ENCODE data around the gene TIMM10B.

Gene TIMM10B

DNA sequence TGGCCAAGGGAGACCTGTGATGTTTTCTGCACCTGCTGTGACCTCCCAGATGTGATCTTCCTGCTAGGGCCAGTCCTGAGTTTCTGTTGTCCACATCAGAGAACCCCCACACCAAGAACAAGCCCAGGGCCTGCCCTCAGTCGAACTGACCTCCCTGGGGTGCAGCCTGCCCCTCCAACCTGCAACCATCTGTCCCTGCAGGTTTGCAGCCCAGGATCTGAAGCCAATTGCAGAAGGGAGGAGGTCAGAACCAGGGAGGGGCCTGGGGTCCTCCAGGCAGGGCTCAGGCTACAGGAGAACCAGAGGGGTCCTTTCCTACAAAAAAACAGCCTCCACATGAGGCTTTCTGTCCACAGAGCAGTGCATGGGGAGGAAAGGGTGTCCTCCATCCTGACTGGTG, 8.4 kb upstream of the TIMM10B start:
- DNase-seq (ENCODE audit: low read depth, low spot score): no peak

DNA sequence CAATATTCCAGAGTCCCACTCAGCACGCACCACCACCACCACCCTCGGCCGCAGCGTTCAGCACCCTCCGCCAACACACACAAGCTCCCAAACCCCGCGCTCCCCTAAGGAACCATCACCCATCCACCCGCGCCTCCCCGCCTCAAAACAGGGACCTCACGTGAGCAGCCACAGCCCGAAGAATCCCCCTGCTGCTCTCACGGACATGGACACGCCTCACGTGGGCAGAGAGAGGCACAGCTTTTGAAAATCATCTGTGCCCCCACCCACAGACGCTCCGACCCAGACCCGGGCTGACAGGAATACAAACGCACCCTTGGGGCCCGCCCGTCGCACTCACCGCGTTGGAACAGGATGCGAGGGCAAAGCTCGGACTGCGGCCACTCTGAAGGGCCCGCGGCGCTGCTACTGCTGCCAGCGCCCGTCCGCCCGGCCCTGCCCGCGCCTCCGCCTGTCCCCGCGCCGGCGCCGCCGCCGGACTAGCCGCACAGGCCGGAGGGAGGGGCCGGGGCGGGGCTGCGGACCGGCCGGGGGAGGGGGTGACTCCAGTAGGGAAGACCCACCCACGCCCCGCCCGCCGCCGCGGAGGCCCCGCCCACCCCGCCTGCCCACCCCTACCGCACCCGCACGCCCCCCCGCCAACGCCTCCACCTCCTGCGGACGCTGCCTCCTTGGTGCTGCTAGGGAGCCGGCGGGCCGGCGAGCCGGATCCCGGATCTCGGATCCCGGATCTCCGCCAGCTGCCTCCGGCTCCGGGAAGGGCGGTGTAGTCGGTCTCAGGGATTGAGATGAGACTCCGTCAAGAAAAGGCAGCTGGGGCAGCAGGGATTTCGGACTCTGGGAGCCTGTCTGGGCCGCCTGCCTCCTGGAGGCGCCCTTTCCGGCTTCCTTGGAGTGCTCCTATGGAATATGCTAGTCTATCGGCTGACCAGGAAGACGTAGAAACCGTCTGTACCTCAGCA, 7.6 kb upstream of the TIMM10B start, which contains the start of gene TRIM3:
TRIM3 (minus strand) TSS at position 491 of the 962 bp plus-strand sequence. CDS start 8,246 bp downstream, outside the sequence.
- DNase-seq (ENCODE audit: low read depth, low spot score): peak; percentile 40

DNA sequence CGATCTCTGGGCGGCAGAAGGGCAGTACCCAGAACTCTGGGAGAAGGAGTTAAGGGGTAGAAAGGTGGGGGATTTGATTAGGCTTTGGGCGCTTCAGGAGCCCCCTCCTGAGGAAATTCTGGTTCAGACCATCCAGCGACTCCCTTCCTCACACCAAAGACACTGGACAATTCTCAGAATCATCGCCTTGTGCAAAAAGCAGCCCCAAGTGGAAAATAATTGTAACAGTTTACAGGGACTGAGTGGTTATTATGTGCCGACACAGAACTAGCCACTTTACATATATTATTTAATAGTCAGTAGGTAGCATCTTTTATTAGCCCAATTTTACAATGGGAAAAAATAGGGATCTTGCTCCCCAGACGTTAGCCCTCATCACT, 6.9 kb upstream of the TIMM10B start:
- no peak for DNase-seq (ENCODE audit: low read depth, low spot score)

GRCh38 chr11:6474806-6475500, 6.3 kb upstream of the TIMM10B start:
- no peak for DNase-seq (ENCODE audit: low read depth, low spot score)

DNA sequence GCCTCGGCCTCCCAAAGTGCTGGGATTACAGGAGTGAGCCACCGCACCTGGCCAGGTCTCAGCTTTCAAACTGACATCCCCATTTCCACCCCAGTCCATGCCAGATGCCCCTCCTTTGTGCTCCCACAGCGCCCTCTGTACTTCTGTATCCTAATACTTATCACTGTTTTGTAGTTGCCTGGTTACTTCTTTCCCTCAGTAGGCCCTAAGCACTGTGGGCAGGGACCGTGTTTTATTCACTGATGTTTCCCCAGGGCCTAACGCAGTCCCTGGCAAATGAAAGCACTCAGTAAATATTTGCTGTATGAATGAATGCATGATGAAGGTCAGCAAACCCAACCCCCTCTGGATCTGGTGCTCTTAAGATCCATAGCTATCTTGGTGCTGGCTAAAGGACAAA, 5.4 kb upstream of the TIMM10B start:
- no peak for DNase-seq (ENCODE audit: low read depth, low spot score)

GRCh38 chr11:6476571-6476970, 4.7 kb upstream of the TIMM10B start:
- no peak for DNase-seq (ENCODE audit: low read depth, low spot score)

DNA sequence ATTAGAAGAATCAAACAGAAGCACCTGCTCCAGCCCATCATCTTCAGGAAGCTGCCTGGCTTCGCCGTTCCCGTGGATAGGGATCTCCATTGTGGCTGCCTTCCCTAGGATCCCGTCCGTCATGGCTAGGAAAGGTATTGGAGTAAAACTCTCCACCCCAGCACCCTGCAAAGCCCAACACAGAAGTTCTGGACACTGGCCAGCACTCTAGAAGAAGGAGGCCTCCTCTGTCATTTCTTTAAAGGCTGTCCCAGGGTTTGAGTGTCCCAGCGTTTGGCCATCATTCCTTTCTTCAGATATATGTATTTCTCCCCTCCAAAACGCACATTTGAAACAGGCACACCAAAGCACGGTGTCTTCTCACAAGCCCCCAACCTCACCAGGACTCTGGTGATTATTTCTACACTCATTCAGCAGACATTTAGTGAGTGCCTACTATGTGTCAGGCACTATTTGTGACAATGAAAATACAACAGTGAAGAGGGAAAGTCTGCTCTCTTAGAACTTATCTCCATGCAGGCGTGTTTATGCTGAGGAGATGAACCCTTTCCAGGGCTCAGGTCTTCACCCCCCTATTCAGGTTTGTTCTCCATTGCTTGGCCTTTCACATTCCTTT, 894 bp upstream of the TIMM10B start:
- DNase-seq (ENCODE audit: low read depth, low spot score): no peak

DNA sequence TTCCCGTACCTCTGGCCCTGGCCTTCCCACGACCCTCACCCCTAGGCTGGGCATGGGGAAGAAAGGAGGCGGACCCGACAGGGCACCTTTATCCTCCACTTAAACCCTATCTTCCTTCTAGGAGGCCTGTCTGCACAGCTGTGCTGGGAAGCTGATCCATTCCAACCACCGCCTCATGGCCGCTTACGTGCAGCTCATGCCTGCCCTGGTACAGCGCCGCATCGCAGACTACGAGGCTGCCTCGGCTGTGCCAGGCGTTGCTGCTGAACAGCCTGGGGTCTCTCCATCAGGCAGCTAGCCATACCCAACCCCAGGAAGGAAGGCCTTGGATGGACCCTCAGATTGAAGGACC, 599 bp downstream of the TIMM10B start:
- no peak for DNase-seq (ENCODE audit: low read depth, low spot score)

DNA sequence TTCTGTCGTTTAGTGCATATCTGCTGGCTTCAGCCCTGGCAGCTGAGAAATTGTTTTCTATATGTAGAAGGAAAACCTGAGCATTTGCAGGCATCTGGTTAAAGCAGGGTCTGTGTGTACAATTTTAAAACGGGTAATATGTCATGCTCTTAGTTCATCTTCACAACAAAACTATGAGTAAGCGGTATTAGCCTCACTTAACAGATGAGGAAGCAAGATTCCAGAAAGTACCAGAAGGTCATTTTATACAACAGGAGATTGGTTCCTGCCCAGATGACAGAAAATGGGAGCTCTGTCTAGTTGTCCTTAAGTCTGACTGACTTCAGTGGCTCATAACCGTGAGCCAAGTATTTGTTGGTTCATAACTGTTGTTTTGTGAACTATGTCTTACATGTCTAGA, 1.1 kb downstream of the TIMM10B start:
- no peak for DNase-seq (ENCODE audit: low read depth, low spot score)

DNA sequence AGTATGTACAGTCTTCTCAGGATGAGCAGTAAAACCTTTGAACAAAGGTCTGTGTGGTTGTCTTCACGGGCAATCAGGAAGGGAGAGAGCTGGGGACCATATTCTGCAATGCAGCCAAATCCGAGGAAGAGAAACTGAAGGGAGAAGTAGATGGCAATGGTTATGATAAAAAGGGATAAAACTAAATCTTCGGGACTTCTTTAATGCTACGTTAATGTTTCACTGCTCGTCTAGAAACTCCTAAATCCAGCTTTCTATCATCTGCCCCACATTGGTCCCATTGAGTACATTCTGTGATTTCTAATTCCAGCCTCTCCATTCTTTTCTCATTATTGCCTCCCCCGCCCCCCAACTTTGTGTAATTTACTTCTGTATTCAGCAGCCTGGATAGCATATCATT, 1.7 kb downstream of the TIMM10B start:
- no peak for DNase-seq (ENCODE audit: low read depth, low spot score)

GRCh38 chr11:6485661-6486060, 4.4 kb downstream of the TIMM10B start:
- no peak for DNase-seq (ENCODE audit: low read depth, low spot score)

DNA sequence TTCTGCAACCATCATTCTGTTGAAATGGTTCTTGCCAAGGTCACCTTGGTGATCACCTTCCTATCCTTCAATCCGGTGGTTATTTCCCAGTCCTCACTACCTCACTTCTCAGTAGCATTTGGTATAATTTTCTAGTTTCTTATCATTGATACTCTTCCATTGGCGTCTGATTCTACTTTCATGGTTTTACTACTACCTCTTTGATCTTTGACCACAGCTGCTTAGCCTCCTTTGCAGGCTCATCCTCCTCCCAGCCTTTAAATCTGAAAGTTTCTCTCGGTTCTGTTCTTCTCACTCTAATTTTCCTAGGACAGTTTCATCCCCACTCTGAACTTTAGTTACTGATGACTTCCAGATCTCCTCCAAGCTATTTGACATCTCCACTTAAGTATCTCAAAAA, 5.0 kb downstream of the TIMM10B start:
- no peak for DNase-seq (ENCODE audit: low read depth, low spot score)

DNA sequence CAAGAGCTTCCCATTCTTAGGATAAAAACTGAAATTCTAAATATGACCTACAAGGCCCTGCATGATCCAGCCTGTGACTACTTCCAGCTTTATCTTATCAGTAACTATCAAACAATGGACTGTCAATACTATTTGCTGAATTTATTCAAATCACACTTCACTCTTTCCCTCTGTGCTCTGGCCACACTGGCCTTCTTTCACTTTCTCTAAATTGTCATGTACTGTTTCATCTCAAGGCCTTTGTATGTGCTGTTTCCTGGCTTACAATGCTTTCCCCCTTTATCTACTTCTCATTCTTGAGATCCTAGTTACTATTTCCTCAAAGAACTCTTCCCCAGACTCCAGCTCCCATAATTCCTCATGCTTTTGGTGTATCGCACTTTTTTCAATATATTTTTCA, 5.6 kb downstream of the TIMM10B start:
- DNase-seq (ENCODE audit: low read depth, low spot score): no peak

DNA sequence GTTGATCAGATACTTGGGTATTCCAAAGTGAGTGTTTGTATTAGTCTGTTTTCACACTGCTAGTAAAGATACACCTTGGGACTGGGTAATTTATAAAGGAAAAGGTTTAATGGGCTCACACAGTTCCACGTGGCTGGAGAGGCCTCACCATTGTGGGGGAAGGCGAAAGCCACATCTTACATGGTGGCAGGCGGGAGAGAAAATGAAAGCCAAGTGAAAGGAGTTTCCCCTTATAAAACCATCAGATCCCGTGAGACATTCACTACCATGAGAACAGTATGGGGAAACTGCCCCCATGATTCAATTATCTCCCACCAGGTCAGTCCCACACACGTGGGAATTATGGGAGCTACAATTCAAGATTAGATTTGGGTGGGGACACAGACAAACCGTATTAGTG, 7.0 kb downstream of the TIMM10B start:
- no peak for DNase-seq (ENCODE audit: low read depth, low spot score)

GRCh38 chr11:6488821-6489220, 7.5 kb downstream of the TIMM10B start:
- DNase-seq (ENCODE audit: low read depth, low spot score): no peak

DNA sequence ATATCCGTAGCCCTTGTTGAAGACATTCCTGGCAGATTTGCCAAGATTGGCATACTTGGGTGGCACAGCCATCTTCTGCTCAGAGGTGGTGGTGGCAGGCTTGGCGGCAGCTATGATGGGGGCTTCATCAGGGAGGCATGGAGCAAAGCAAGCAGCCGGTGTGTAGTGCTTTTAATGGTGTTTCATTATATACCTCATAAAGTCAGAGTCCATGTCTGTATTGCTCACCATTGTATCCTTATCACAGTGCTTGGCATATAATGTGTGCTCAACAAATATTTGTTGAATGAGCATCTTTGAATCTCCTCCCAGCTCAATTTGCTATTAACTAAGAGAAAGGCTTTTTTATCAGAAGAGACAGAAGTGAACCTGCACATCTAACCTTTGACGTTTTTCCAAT, 8.0 kb downstream of the TIMM10B start:
- DNase-seq (ENCODE audit: low read depth, low spot score): no peak

DNA sequence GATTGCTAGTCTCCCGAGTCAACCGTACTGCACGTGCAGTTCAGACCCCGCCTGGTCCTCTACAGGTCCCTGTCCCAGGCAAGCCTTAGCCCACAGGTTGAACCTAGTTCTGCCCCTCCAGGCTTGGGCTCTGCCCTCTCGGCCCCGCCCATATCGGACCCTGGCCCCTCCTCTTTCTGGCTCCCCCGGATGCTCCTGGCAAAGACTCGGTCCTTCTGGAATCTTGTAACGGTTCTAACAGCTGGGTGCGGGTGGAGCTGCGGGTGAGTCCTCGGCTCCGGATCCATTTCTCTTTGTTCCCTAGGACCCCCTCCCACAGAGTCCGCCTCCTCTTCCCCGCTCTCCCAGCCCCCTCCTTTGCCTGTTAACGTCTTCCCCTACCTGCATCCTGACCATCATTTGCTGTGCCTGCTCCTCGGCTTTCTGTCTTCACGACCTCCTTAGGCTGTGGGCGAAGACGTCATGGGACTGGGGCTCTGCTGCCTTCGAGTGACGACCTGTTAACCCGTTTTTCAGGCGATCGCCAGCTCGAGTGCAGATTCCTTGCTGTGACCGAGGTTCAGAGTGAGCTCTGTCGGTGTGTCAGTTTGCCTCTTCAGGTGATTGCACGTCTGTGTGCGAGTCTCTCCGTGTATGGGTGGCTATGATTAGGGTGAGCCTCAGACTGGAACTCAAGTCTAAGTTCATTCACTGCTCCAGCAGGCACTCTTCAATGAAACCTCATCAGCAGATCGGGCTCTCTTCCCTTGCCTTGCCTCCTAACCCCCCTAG, 16.0 kb downstream of the TIMM10B start, which contains the start of gene DNHD1:
DNHD1 (plus strand) TSS at position 212 of the 771 bp plus-strand sequence. CDS start 936 bp downstream, outside the sequence.
- no peak for DNase-seq (ENCODE audit: low read depth, low spot score)

DNA sequence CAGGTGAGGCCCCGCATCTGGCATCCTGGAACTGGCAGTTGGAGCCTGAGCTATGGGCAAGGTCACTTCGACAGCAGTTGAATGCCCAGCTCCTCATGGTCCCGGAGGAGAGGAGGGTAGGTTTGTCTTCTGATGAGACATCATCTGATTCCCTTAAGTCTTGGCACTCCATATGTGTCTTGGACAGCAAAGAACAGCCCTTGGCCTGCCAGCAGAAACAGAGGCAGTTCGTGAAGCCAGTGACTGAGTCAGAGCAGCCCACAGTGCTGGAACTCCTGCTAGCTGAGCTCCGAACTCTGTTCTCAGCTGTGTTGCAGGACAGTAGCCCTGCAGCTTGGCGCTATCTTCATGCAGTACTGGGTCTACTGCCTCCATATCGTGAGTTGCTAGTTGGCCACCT, 16.8 kb downstream of the TIMM10B start:
- DNase-seq (ENCODE audit: low read depth, low spot score): no peak

DNA sequence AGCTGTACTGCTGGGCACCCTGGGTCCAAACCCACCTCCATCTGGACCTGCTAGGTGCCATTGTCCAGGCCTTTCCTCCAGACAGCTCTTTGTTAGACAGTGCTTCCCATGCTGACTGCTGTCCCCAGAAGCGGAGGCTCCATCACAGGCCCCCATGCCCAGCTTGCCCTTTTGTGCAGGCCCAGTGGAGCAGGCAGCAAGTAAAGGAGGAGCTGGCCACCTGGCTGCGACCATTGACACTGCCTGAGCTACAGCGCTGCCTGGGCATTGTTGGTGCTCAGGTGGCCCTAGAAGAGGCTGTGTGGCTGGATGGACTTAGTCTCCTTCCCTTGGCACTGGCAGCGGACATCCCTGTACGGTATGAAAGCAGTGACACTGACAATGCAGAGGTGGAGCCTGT, 17.2 kb downstream of the TIMM10B start:
- no peak for DNase-seq (ENCODE audit: low read depth, low spot score)

GRCh38 chr11:6502382-6502781, 21.1 kb downstream of the TIMM10B start:
- DNase-seq (ENCODE audit: low read depth, low spot score): no peak

DNA sequence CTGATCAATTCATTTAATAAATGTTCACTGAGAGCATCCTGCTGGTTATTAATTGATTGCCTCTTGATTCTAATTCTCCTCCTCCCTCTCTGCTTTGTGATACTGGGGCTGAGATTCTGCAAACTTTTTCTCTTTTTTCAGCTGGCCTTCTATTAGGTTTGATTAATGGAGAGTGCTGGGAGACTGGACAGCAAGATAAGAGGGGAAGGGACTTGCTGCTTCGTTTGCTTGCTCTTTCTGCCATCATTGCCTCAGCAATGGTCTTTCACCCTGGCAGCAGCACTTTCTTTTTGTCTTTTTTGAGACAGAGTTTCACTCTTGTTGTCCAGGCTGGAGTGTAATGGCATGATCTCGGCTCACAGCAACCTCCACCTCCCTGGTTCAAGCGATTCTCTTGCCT, 22.9 kb downstream of the TIMM10B start:
- no peak for DNase-seq (ENCODE audit: low read depth, low spot score)
